Ovary (tissue), 9 donors: ENCODE data around the gene HK2. TPM values are rescaled to one million over a fixed set of nuclear protein-coding genes. Genes with fewer than 3 reads are reported as not detected.

Experiments used
- DNase-seq, 5 donors: peaks; one replicate each; pipeline ENCODE4 v3.0.0-alpha.2; 2019 to 2020
- H3K27ac ChIP-seq, 2 donors: fragments of 200-600 bp; one replicate each; pipeline versions ENCODE4 v1.5.1 to v1.8.0; 2019 to 2022
- H3K27me3 ChIP-seq: fragments of 200-600 bp; one replicate; pipeline ENCODE4 v1.8.0; 2022
- H3K36me3 ChIP-seq: fragments of 200-600 bp; sonication (generic); one replicate; pipeline ENCODE4 v1.5.1; 2019
- H3K4me1 ChIP-seq: one replicate; pipeline ENCODE4 v1.8.1; 2013; ENCODE audit warnings: mild to moderate bottlenecking, moderate library complexity; ENCODE audit not compliant: insufficient read depth
- H3K4me3 ChIP-seq: fragments of 200-600 bp; sonication (generic); one replicate; pipeline ENCODE4 v1.5.1; 2017
- H3K9me3 ChIP-seq, 2 donors: fragments of 200-600 bp in 1 of 2; sonication (generic) in 1 of 2; one replicate each; pipeline versions ENCODE4 v1.5.1 to v1.8.1; 2013 to 2019; ENCODE audit warnings: mild to moderate bottlenecking in 1 of 2, moderate library complexity in 1 of 2
- EP300 ChIP-seq: sonication (generic); formaldehyde crosslinking; IDR thresholded peaks from one replicate; pipeline ENCODE4 v1.6.1; 2017; ENCODE audit warnings: antibody characterized with exemption
- POLR2A ChIP-seq: fragments of 450-650 bp; IDR thresholded peaks from one replicate; pipeline ENCODE4 v1.6.1; 2017; ENCODE audit warnings: antibody characterized with exemption, mild to moderate bottlenecking, moderate library complexity
- WGBS, 3 donors: extraction: QIAGEN DNeasy Blood & Tissue Kit in 1 of 3; methylation state at CpG; one replicate each; pipeline versions ENCODE4 v1.1.5 to v1.1.7; 2013 to 2017; 5-methylcytosine and 5-hydroxymethylcytosine counted together
- intact Hi-C, 4 donors: fragments of 100-400 bp; cut with DNase I; formaldehyde crosslinking; loops; one replicate each; pipeline versions ENCODE4 v1.11.0 to v1.15.1; 2022 to 2023
- polyA plus RNA-seq, 2 donors: library from polyadenylated mRNA; stranded (reverse); fragments of 200-250 nt in 1 of 2; fragments of 350-450 nt in 1 of 2; fragmentation: Illumina TruSeq in 1 of 2; extraction: RNeasy Lipid Tissue Mini Kit (QIAGEN cat#74804) in 1 of 2; gene quantifications; one replicate each; pipeline ENCODE4 v1.2.3, GENCODE V29; 2013 to 2014
- total RNA-seq, 7 donors: library from RNA; depleted of rRNA in 2 of 7; stranded (reverse); fragments of >200 nt in 2 of 7; fragmentation: NEBNext Ultra II Directional in 3 of 7; extraction: Animal tissue kit (Norgen Biotek cat#: 25700) in 3 of 7; gene quantifications; one replicate each; pipeline versions ENCODE4 v1.1.0 to v1.2.4, GENCODE V29; 2016 to 2023
- TF ChIP-seq, protein P1 (sequence below), 3 donors: fragments of 450-650 bp in 2 of 3; fragments of 200-600 bp in 1 of 3; IDR thresholded peaks; one replicate each; pipeline versions ENCODE4 v1.5.1 to v1.8.0; 2016 to 2022; ENCODE audit warnings: antibody characterized with exemption in 3 of 3, mild to moderate bottlenecking in 1 of 3
- donor health status: DM: no; HTN: no; CAD: no; lungs with moderate emphysema.
- donor health status: DM: no; HTN: no; CAD: no.
- donor health status: Bipolar disorder and iron deficiency.
- donor health status: DM: yes; HTN: yes; CAD: no.
- donor health status: DM: no; HTN: no; CAD: no.
- donor health status: DM: yes; HTN: yes; CAD: no.

Gene HK2
- total and polyA plus RNA-seq, 9 donors: 11.8 to 46.7 (median 28.9) TPM

DNA sequence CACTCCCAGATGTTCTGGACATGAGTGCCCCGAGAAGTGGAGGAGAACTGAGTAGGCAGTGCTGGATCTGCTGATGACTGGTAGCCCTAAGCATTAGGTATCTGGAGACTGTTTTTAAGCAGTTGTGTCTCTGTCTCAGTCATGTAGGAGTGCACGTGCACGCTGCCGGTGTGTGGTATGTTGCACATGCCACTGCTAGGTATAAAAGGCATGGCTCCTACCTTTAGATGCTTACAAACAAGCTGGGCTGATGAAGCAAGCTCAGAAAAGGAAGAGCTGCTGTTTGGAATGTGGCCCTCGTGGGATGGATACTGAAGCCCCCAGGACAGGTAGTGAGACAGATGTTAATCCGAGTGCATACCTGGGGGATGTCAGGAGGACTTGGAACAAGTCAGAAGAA lies 49.1 kb downstream of the HK2 start:
- WGBS, 3 donors: 89 to 93% (median 91%) methylated on average over 6 of the region's 6 CpGs
- no peaks in the 10 kb centered on the region for H3K9me3 ChIP-seq
- DNase-seq: no peak
- intact Hi-C loops: loop anchor here in 1 of 4 donors (10.0 kb wide), 1 partner anchor 188 kb away; no protein-coding TSS in a partner anchor
- TF ChIP-seq EP300 (no peak), POLR2A (no peak)
- TF ChIP-seq, protein P1, sequence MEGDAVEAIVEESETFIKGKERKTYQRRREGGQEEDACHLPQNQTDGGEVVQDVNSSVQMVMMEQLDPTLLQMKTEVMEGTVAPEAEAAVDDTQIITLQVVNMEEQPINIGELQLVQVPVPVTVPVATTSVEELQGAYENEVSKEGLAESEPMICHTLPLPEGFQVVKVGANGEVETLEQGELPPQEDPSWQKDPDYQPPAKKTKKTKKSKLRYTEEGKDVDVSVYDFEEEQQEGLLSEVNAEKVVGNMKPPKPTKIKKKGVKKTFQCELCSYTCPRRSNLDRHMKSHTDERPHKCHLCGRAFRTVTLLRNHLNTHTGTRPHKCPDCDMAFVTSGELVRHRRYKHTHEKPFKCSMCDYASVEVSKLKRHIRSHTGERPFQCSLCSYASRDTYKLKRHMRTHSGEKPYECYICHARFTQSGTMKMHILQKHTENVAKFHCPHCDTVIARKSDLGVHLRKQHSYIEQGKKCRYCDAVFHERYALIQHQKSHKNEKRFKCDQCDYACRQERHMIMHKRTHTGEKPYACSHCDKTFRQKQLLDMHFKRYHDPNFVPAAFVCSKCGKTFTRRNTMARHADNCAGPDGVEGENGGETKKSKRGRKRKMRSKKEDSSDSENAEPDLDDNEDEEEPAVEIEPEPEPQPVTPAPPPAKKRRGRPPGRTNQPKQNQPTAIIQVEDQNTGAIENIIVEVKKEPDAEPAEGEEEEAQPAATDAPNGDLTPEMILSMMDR (IDR thresholded peaks at IDR 0.05): no peak
- H3K4me3 ChIP-seq: no peak overlapping the region
- no peak overlapping the region for H3K27ac ChIP-seq
- no peaks in the 10 kb centered on the region for H3K4me1 ChIP-seq
- no peaks in the 10 kb centered on the region for H3K27me3 ChIP-seq
- no peaks in the 10 kb centered on the region for H3K36me3 ChIP-seq

DNA sequence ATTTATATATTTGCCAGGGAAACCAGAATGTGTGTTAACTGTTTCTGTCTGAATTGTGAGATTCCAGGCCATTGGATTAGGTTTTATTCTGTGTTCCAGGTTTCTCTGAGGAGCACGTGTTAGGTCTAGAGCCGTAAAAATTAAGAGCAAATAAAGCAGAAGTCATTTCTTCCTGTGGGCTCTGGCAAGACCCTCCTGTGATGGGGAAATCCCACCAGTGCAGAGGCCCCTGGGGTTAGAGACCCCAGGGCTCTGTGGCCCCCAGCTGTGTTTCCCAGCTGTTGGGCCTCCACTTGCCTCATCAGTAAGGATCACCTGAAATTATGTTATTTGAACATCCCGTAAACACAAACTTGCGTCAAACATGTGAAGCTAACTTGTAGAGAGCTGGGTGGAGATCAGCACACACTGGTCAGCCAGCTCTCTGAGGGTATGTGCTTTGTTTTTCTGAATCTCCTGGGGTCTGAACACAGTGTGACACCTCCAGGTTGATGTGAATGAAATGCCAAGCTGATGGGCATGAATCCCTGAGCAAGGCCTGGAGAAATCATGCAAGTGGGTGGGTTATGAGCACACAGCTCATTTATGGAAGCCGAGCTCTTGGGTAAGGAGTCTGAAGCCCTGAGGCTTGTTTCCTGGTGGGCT lies 50.3 kb downstream of the HK2 start:
- TF ChIP-seq EP300: no peak
- TF ChIP-seq, protein P1 (IDR thresholded peaks at IDR 0.05): no peak
- no peak for TF ChIP-seq POLR2A
- H3K4me3 ChIP-seq: no peak overlapping the region
- H3K9me3 ChIP-seq: no peaks in the 10 kb centered on the region
- no peak overlapping the region for H3K27ac ChIP-seq
- H3K36me3 ChIP-seq: no peaks in the 10 kb centered on the region
- DNase-seq: no peak
- 91 to 96% (median 95%) methylated on average over 5 of the region's 5 CpGs for WGBS, 3 donors
- intact Hi-C loops: loop anchor here in 1 of 4 donors (10.0 kb wide), 1 partner anchor 189 kb away; no protein-coding TSS in a partner anchor
- H3K27me3 ChIP-seq: no peaks in the 10 kb centered on the region
- no peaks in the 10 kb centered on the region for H3K4me1 ChIP-seq

DNA sequence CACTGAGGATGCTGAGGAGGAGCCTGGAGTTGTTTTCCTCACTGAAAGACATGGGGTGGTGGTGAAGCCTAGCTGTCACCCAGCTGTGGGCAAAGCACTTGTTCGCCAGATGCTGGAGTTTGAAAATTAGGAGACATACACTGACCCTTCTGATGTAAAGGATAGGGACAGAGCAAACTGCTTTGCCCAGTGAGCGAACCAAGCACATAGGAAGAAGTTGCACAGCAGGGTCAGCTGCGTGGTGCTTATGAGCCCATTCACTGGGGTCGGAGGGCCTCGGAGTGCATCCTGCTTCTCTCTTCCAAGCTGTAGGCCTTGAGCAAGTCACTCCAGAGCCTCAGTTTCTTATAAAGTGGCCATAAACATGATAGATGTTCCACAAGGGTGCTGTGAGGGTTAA lies 50.9 kb downstream of the HK2 start:
- Histone ChIP-seq H3K27me3 (no peaks in the 10 kb centered on the region), H3K27ac (no peak overlapping the region), H3K4me1 (no peaks in the 10 kb centered on the region), H3K36me3 (no peaks in the 10 kb centered on the region), H3K9me3 (no peaks in the 10 kb centered on the region), H3K4me3 (no peak overlapping the region)
- TF ChIP-seq EP300: no peak
- TF ChIP-seq, protein P1 (IDR thresholded peaks at IDR 0.05): no peak
- TF ChIP-seq POLR2A: no peak
- WGBS, 3 donors: 92 to 98% (median 97%) methylated on average over 5 of the region's 5 CpGs
- no peak for DNase-seq
- intact Hi-C loops: loop anchor here in 1 of 4 donors (10.0 kb wide), 1 partner anchor 190 kb away; no protein-coding TSS in a partner anchor

DNA sequence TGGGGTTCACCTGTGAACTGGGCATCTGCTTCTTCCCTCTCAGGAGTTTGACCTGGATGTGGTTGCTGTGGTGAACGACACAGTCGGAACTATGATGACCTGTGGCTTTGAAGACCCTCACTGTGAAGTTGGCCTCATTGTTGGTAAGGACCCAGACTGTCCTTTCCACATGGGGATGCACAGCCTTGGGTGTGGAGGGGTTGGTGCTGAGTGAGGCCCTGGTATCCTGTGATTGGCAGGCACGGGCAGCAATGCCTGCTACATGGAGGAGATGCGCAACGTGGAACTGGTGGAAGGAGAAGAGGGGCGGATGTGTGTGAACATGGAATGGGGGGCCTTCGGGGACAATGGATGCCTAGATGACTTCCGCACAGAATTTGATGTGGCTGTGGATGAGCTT lies 52.3 kb downstream of the HK2 start:
- Histone ChIP-seq H3K4me3 (no peak overlapping the region), H3K36me3 (no peaks in the 10 kb centered on the region), H3K27ac (no peak overlapping the region), H3K4me1 (no peaks in the 10 kb centered on the region), H3K9me3 (no peaks in the 10 kb centered on the region), H3K27me3 (no peaks in the 10 kb centered on the region)
- 81 to 88% (median 86%) methylated on average over 8 of the region's 8 CpGs for WGBS, 3 donors
- TF ChIP-seq EP300 (no peak), POLR2A (no peak)
- TF ChIP-seq, protein P1 (IDR thresholded peaks at IDR 0.05): no peak
- intact Hi-C loops: loop anchor here in 1 of 4 donors (10.0 kb wide), 1 partner anchor 191 kb away; no protein-coding TSS in a partner anchor
- no peak for DNase-seq
